Activated B cell treated with CpG ODN at 0.5 μM for 24 hours (primary cell): ENCODE measurements around the gene UXT. TPM values are rescaled to one million over a fixed set of nuclear protein-coding genes. Genes with fewer than 3 reads are reported as not detected.
A peak's percentile ranks its signal among the peaks of the same experiment; 100 is the strongest.
"Not testable (repeated sequence)": the region's sequence is repeated elsewhere in the genome, so short reads cannot be mapped to it uniquely, and the experiment has no call there.

Source experiments
- ATAC-seq: fragments of 200-7000 bp; cut with Tn5 transposase; one replicate; pipeline ENCODE4 v1.10.0; 2021; ENCODE audit warnings: low read depth, mild to moderate bottlenecking, moderate library complexity
- CTCF ChIA-PET: fragments of 350-600 bp; sonication (Branson Sonifier 250); formaldehyde crosslinking; loops from one replicate; lab custom pipeline; 2021; ENCODE audit warnings: antibody characterized with exemption; lab: Charles Lee
- POLR2A ChIA-PET: fragments of 350-600 bp; sonication (Branson Sonifier 250); formaldehyde crosslinking; loops from one replicate; lab custom pipeline; 2021; ENCODE audit warnings: antibody characterized with exemption; lab: Charles Lee
- DNase-seq: peaks from one replicate; pipeline ENCODE4 v3.0.0; 2022
- H3K27ac Mint-ChIP-seq: one replicate; pipeline ENCODE4 v1.8.0; 2020; ENCODE audit warnings: mixed read lengths
- H3K27me3 Mint-ChIP-seq: one replicate; pipeline ENCODE4 v1.8.0; 2021; ENCODE audit warnings: mixed read lengths
- H3K36me3 Mint-ChIP-seq: one replicate; pipeline ENCODE4 v1.8.0; 2021; ENCODE audit warnings: low read depth, mixed read lengths
- H3K4me1 Mint-ChIP-seq: one replicate; pipeline ENCODE4 v1.8.0; 2021; ENCODE audit warnings: mixed read lengths
- H3K4me3 Mint-ChIP-seq: one replicate; pipeline ENCODE4 v1.8.0; 2020; ENCODE audit warnings: mild to moderate bottlenecking, mixed read lengths
- H3K9me3 Mint-ChIP-seq: one replicate; pipeline ENCODE4 v1.8.0; 2020; ENCODE audit warnings: mixed read lengths
- intact Hi-C: fragments of 100-400 bp; cut with micrococcal nuclease; formaldehyde crosslinking; loops from one replicate; pipeline ENCODE4 v1.15.1; 2024
- total RNA-seq: library from RNA; stranded (reverse); gene quantifications from 2 replicates; pipeline ENCODE4 v1.2.3, GENCODE V29; 2022
- TF ChIP-seq, protein P1 (sequence below): fragments of 200-600 bp; IDR thresholded peaks from one replicate; pipeline ENCODE4 v1.8.0; 2022; ENCODE audit warnings: antibody characterized with exemption, mild to moderate bottlenecking

Gene UXT
- total RNA-seq, 1 donor from 2014 or later = 184 TPM

DNA sequence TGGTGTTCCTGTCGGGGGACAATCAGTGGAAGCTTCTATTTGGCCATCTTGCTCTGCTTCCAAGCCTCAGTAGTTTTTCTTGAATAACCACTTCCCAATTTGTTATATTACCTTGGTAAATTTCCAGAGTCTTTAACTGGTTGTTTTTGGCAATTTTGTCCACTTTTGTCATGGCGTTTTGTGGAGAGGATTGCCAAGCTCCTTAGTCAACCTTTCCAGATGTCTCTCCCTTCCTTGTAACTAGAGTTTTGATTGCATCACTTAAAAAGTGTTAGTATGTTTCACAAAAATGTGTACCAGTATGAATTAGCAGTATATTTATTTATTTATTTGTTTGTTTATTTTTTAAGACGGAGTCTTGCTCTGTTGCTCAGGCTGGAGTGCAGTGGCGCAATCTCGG lies 15.8 kb upstream of the UXT start:
- Mint-ChIP-seq H3K27ac (no peak overlapping the region), H3K27me3 (peaks cover 3% of the 10 kb centered on the region), H3K9me3 (no peaks in the 10 kb centered on the region), H3K4me1 (no peaks in the 10 kb centered on the region), H3K4me3 (no peak overlapping the region), H3K36me3 (no peaks in the 10 kb centered on the region)
- ChIA-PET POLR2A (no interaction called here), CTCF (no interaction called here)
- TF ChIP-seq, protein P1, sequence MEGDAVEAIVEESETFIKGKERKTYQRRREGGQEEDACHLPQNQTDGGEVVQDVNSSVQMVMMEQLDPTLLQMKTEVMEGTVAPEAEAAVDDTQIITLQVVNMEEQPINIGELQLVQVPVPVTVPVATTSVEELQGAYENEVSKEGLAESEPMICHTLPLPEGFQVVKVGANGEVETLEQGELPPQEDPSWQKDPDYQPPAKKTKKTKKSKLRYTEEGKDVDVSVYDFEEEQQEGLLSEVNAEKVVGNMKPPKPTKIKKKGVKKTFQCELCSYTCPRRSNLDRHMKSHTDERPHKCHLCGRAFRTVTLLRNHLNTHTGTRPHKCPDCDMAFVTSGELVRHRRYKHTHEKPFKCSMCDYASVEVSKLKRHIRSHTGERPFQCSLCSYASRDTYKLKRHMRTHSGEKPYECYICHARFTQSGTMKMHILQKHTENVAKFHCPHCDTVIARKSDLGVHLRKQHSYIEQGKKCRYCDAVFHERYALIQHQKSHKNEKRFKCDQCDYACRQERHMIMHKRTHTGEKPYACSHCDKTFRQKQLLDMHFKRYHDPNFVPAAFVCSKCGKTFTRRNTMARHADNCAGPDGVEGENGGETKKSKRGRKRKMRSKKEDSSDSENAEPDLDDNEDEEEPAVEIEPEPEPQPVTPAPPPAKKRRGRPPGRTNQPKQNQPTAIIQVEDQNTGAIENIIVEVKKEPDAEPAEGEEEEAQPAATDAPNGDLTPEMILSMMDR = no peak
- DNase-seq = no peak
- intact Hi-C loops = no loop called here
- no peak for ATAC-seq

DNA sequence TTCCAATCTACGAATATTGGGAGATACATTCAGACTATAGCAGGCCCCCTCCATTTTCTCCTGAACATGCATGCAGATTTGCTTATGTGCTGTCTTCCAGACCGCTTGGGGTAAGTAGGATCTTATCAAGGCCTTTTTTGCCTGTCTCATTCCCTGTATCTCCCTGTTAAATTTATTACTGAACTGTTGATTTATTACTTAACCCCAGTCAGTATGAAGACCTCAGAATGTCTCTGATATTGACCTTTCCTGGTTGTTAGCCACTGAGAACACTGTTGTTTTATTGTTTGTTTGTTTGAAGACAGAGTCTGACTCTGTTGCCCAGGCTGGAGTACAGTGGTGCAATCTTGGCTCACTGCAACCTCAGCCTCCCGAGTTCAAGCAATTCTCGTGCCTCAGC lies 6.8 kb upstream of the UXT start:
- not testable (repeated sequence) for H3K27ac Mint-ChIP-seq

DNA sequence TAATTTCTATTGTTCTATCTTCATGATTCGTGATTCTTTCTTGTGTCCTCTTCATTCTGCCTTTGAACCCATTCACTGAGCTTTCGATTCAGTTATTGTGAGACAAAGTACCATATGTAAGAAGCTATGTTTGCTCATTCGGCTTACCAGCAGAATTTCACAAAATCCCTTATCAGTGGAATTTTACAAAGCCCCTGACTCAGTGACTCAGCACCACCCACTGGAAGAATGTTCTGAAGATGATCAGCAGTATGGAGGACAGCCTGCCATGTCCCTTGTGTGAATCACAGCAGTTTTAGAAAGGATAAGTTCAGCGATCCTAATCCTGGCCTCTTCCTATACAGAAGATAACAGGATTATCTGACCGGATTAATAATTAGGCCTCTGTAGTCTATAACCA lies 5.8 kb upstream of the UXT start:
- ATAC-seq = no peak

More for the DNA sequence above, 6.8 kb upstream of the UXT start:
- H3K36me3 Mint-ChIP-seq, H3K4me3 Mint-ChIP-seq, CTCF ChIA-PET, intact Hi-C loops, H3K4me1 Mint-ChIP-seq, POLR2A ChIA-PET, H3K9me3 Mint-ChIP-seq, DNase-seq, H3K27me3 Mint-ChIP-seq, ATAC-seq: not testable (repeated sequence)

DNA sequence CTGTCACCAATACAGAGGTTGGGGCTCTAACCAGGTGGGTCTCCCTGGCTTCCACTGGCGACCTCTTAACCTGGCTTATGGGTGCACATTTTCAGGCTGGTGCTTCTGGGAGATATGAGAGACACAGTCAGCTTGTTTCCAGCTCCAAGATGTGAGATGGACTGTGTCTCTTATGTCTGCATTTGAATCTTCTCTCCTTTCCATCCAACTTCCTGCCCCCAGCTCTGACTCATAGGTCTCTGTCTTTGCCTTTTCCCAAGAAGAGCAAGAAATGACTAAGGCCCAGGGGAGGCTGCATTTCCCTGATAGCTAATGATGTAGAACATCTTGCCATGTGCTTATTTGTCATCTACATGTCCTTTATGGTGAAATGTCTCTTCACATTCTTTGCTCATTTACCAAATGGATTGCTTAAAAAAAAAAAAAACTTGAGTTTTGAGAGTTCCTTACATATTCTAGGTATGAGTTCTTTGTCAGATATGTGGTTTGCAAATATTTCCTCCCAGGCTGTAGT lies 3.2 kb upstream of the UXT start:
- ATAC-seq (no peak), DNase-seq (no peak)
- Mint-ChIP-seq H3K4me1 (peaks cover 15% of the 10 kb centered on the region), H3K4me3 (no peak overlapping the region), H3K27ac (no peak overlapping the region), H3K9me3 (no peaks in the 10 kb centered on the region), H3K36me3 (peaks cover 11% of the 10 kb centered on the region), H3K27me3 (no peaks in the 10 kb centered on the region)
- intact Hi-C loops = no loop called here
- TF ChIP-seq, protein P1 = no peak
- CTCF ChIA-PET = no interaction called here
- POLR2A ChIA-PET = no interaction called here

More for the DNA sequence above, 5.8 kb upstream of the UXT start:
- no peak for DNase-seq
- peaks cover 3% of the 10 kb centered on the region for H3K4me1 Mint-ChIP-seq
- no peaks in the 10 kb centered on the region for H3K9me3 Mint-ChIP-seq
- TF ChIP-seq, protein P1 = no peak
- no peaks in the 10 kb centered on the region for H3K27me3 Mint-ChIP-seq
- H3K4me3 Mint-ChIP-seq = no peak overlapping the region
- no peaks in the 10 kb centered on the region for H3K36me3 Mint-ChIP-seq
- ChIA-PET CTCF (no interaction called here), POLR2A (no interaction called here)
- no peak overlapping the region for H3K27ac Mint-ChIP-seq
- intact Hi-C loops = no loop called here

DNA sequence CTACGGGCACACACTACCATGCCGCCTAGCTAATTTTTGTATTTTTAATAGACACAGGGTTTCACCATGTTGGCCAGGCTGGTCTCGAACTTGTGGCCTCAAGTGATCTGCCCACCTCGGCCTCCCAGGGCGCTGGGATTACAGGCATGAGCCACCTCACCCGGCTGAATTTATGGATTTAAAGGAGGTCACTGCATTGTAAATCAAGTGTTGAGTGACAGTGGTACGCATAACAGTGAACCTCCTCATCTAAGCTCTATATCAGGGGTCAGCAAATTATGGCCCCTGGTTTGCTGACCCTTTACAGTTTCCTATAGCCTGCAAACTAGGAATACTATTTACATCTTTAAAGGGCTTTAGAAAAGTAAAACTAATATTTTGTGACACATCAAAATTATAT lies 2.6 kb upstream of the UXT start:
- Mint-ChIP-seq H3K27ac (no peak overlapping the region), H3K36me3 (peaks cover 18% of the 10 kb centered on the region), H3K4me3 (no peak overlapping the region), H3K9me3 (no peaks in the 10 kb centered on the region), H3K27me3 (no peaks in the 10 kb centered on the region), H3K4me1 (peaks cover 15% of the 10 kb centered on the region)
- POLR2A ChIA-PET = no interaction called here
- intact Hi-C loops = no loop called here
- TF ChIP-seq, protein P1 = no peak
- DNase-seq (no peak), ATAC-seq (no peak)
- CTCF ChIA-PET = no interaction called here

DNA sequence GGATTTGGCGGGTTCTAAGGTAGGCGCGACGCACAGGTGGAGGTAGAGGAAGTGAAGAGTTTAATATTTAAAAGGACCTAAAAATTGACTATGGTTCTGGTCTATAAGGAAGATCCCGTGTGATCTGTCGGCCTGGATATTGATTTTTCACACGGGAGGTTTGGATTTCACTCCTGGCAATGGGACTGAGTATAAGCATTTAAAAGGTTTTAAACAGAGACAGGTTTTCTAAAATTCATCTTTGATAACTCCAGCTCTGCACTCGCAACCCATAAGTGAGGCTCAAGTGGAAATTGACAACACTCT lies 394 bp upstream of the UXT start:
- ChIA-PET POLR2A (no interaction called here), CTCF (no interaction called here)
- DNase-seq (no peak), ATAC-seq (no peak)
- Mint-ChIP-seq H3K9me3 (no peaks in the 10 kb centered on the region), H3K4me1 (peaks cover 18% of the 10 kb centered on the region), H3K4me3 (peak overlapping the region; percentile 91), H3K36me3 (peaks cover 37% of the 10 kb centered on the region), H3K27ac (peak overlapping the region; percentile 99), H3K27me3 (no peaks in the 10 kb centered on the region)
- TF ChIP-seq, protein P1 = no peak
- intact Hi-C loops = loop anchor here (1.0 to 10.0 kb wide), 11 partner anchors 41 to 1535 kb away; partner anchors contain the start of genes EBP, HDAC6, PORCN and SYN1
